CD4-positive, alpha-beta T cell treated with Interleukin-6 at 100 ng/mL for 8 hours (primary cell): ENCODE data around the gene EWSR1.

Experiments used
- DNase-seq: peaks from one replicate; pipeline ENCODE4 v3.0.0-alpha.2; 2020; ENCODE audit warnings: mixed read lengths, low spot score

Gene EWSR1

GRCh38 chr22:29317827-29318454, 49.9 kb downstream of the EWSR1 start:
- DNase-seq = no peak

DNA sequence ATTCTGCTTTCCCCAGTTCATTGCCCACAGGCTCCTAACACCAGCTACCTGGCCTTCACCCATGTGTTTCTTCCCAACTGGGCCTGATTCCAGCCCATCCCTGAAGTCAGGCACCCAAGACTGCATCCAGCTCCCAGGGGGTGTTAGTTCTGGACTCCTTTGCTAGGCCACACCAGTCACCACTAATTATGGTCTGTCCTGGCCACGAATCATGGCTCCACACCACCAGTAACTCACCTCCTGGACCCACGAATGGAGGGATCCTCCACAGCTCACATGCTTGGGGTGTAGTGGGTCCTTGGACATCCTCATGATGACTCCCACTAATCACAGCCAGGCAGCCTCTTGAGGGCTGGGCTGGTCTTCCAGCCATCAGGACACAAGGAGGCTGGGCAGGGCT, 51.0 kb downstream of the EWSR1 start:
- DNase-seq = no peak

GRCh38 chr22:29320546-29320945, 52.5 kb downstream of the EWSR1 start:
- DNase-seq = no peak

- no peak for DNase-seq
Measured at GRCh38 chr22:29323641-29324040, 55.6 kb downstream of the EWSR1 start.

DNA sequence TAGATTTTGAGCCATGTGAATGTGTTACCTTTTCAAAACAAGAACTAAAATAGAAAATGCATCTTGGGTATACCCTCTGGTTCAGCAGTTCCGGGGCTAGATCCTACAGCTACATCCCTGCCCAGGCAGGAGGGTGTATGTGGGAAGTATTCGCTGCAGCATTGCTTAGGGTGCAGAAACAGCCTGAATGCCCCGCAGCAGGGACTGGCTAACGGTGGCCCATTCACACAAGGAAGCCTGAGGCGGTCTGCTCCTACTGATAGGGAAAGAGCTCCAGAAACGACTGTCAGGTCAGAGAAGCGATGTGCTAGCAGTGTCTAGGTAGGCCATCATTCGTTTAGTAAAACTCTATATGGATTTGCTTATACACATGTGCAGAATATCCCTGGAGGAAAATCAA, 57.3 kb downstream of the EWSR1 start:
- no peak for DNase-seq

DNA sequence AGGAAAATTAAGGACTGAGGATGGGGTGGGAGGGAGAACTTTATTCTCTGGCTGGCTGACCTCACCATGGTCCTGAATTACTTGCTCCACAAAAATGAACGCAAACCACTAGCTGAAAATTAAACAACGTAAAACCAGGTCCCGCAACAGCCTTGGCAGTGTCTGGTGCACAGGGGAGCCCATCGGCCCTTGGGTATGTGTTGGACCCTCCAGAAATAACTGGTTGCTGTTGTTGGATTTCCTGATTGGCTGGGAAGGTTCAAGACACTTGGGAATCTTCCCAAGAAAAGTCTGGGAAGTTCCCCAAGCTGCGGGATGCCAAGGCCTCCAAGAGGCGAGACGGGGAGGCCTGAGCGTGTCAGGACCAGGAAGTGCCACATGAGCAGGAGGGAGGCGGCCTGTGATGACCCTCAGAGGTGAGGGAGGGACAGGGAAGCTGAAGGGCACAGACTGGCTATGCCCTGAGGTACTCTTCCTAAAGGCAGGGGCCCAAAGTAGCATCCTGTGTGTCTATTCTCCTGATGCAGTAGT, 57.8 kb downstream of the EWSR1 start:
- DNase-seq = no peak

- DNase-seq = no peak
Measured at GRCh38 chr22:29326481-29326880, 58.4 kb downstream of the EWSR1 start.

- DNase-seq = no peak
Measured at GRCh38 chr22:29327089-29327764, 59.2 kb downstream of the EWSR1 start.

GRCh38 chr22:29328055-29328454, 60.0 kb downstream of the EWSR1 start:
- DNase-seq = no peak

GRCh38 chr22:29328566-29329500, 60.8 kb downstream of the EWSR1 start:
- DNase-seq = no peak

DNA sequence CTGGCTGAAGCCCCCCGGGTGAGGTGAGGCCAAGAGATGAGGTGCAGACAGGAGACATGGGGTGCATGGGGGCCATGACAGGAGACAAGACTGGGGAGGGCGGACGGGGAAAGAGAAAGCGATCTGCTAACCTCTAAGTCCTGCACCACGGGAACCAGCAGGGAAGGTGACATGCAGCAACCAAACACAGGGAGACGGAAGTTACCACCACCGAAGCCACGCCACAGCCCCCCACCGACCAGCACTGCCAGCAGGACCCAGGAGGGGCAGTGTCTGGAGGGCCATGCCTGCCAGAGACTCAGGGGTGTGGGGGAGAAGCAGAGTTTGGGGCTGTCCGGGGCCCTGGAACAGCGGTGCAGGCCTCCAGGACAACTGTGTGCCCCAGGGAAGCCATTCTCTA, 61.5 kb downstream of the EWSR1 start:
- no peak for DNase-seq

DNA sequence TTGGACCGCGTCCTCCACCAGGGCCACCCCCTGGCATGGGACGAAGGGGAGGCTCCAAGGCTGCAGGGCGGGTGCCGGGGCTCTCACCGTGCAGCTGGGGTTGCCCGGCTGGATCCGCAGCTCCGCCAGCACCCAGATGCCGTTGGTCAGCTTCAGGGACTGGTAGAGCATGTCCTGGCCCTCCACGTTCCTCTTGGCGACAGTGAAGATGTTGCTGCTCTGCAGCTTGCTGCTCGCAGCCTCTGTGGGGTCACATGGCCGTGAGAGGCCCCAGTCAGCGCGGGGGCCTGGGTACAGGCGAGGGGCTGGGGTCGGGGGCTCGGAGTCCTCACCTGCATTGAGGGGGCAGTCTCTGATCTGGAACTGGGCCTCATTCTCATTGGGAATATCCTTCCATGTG, 62.2 kb downstream of the EWSR1 start:
- DNase-seq = no peak

DNA sequence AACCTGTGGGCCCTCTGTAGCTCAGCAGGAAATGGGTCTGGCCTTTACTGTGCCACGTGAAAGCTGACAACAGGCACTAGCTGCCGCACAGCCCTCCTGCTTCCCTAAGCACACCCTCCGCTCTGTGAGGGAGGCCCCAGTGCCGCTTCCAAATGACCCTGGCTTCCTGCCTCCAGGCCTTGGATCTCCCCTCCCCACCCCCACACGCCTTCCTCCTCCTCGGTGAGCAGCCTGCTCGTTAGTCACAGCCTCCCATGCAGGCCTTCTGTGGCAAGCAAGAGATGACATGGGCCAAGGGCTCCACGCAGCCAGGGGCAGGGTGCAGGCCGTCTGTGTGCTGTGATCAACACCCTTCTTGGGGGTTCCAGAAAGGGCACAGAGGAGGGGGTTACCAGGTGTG, 62.7 kb downstream of the EWSR1 start:
- DNase-seq = no peak

DNA sequence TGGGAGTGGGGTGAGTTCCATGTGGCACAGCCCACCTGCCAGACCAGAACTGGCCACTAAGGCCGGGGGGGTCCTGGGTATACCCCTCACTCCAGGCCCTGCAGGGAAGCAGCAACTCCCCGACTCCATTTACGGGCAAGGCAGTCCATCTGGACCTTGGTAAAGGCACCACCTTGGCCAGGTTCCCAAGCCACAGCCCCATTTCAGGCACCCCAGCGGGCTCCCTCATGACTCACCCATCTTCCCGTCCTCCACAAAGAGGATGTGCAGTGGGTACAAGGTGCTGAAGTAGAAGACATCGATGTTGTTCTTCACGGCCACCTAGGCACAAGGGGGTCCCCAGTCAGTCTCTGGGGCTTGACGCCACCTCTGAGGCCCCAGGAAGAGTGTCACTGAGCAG, 63.1 kb downstream of the EWSR1 start:
- no peak for DNase-seq

GRCh38 chr22:29331658-29332300, 63.7 kb downstream of the EWSR1 start:
- DNase-seq = no peak

DNA sequence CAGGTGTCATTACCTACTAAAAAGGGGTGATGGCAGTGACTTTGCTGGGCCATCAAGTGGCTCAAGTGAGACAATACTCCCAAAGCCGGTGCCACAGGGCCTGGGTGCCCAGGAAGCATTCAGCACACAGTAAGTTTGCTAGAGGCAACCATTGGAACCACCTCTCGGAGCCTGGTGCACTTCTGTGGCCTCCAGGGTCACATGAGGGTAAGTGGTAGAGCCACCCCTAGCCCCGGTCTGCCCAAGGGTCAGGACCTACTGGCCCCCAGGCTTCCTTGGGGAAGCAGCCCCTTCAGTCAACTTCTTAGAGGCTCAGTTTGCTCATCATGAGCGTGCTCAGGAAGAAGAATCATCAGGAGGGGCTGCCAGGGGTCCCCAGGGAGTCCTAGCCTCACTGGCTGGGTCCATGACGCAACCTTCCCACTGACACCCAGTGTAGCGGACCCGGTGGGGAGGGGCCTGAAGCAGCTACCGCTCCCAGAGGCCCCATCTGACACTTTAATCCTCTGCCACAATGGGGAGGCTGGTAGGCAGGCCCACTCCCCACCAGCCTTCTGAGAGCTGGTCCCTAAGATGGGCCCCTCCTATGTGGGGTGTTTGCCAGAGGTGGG, 64.9 kb downstream of the EWSR1 start:
- DNase-seq = no peak

DNA sequence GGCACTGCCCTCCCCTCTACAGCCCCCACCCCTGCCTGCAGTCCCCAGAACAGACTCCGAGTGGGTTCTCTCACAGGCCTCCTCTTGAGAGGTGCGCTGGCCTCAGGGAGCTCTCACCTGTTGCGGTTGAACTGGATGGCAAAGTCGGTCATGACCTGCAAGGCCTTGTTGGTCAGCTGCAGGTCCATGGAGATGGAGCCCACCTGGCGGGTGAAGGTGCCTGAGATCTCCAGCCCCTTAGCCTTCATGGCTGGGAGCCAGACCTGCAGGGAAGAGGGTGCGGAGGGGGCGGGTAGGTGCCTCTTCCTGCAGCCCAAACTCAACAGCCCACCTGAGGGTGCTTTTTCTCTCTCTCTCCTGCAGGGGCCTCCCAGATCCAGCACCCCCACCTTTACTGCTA, 66.1 kb downstream of the EWSR1 start:
- DNase-seq = no peak

- no peak for DNase-seq
Measured at GRCh38 chr22:29334696-29335344, 66.8 kb downstream of the EWSR1 start.

DNA sequence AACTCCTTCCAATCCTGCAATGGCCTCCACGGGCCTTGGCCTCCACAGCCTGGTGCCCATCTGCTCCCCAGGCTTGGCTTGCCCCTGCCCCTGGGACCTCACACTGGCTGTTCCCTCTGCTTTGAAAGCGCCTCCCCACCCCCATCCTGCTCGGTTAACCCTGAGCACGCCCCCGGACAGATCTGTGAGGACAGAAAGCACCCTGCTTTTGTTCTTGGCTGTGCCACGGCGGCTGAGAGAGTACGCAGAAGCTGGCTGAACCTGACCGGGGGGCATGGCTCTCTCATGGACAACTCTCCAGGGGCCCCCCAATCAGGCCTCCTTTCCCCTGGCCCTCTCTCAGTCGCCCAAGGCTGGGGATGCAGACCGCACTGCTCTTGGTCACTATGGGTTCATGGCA, 67.6 kb downstream of the EWSR1 start:
- DNase-seq = no peak

DNA sequence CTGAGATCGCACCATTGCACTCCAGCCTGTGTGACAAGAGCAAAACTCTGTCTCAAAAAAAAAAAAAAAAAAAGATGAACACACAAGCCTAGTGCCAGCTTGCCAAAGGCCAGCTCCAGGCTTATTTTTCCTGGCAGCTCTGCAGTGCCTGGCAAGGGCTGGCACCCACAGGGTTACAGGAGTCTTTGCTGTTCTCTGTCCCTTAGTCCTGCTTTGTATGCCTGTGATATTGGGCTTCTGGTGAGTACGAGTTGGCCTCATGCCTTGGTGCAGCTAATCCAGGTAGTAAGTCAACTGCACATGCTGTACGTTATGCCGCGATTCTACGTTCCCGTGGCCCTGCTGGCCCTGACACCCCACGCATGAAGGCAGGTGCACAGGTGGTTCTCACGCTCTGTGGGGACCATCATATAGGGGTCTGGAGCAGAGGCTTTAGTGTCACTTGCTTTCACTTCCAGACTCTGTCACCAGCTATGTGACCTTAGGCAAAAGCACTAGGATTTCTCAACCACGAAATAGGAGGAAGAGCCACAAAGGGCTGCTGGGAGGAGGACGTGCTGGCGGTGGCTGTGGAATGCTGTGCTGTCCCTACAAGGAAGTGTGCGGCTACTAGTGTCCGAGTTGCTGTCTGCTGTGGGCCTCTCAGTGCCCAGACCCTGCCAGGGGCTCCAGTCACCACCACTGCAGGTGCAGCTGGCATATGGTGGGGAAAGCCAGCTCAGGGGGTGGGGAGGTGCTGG, 68.9 kb downstream of the EWSR1 start:
- no peak for DNase-seq
